HG03521 (cell line): ENCODE measurements around the gene ABO.
"Not testable (repeated sequence)": the region's sequence is repeated elsewhere in the genome, so short reads cannot be mapped to it uniquely, and the experiment has no call there.

Experiments used
- ATAC-seq: cut with Tn5 transposase; IDR thresholded peaks from one replicate; pipeline ENCODE4 v1.9.1; 2021; ENCODE audit warnings: mild to moderate bottlenecking, moderate library complexity; ENCODE audit not compliant: unreplicated experiment

The ABO gene

GRCh38 chr9:133275105-133276000 lies at the start of gene ABO:
Gene ABO, minus strand, starts transcription at chr9:133275201.
- ATAC-seq = no peak

GRCh38 chr9:133323991-133324703 lies 49.1 kb upstream of the ABO start:
- ATAC-seq = no peak

- ATAC-seq = no peak
Observed at GRCh38 chr9:133323211-133323610, 48.2 kb upstream of the ABO start.

GRCh38 chr9:133322701-133323100 lies 47.7 kb upstream of the ABO start:
- no peak for ATAC-seq

- ATAC-seq = no peak
Observed at GRCh38 chr9:133321411-133321935, 46.5 kb upstream of the ABO start.

- ATAC-seq = no peak
Observed at GRCh38 chr9:133320421-133320881, 45.5 kb upstream of the ABO start.

GRCh38 chr9:133317551-133317950 lies 42.5 kb upstream of the ABO start:
- not testable (repeated sequence) for ATAC-seq

GRCh38 chr9:133315997-133316396 lies 41.0 kb upstream of the ABO start:
- no peak for ATAC-seq

GRCh38 chr9:133309608-133310007 lies 34.6 kb upstream of the ABO start:
- ATAC-seq = no peak

GRCh38 chr9:133307301-133307700 lies 32.3 kb upstream of the ABO start:
- no peak for ATAC-seq

GRCh38 chr9:133306242-133307204 lies 31.5 kb upstream of the ABO start:
- ATAC-seq = no peak

GRCh38 chr9:133305731-133306130 lies 30.7 kb upstream of the ABO start:
- ATAC-seq = no peak

- ATAC-seq = no peak
Observed at GRCh38 chr9:133304477-133305377, 29.7 kb upstream of the ABO start.

GRCh38 chr9:133304158-133304470 lies 29.1 kb upstream of the ABO start:
- no peak for ATAC-seq

GRCh38 chr9:133303266-133304157 lies 28.5 kb upstream of the ABO start:
- no peak for ATAC-seq

GRCh38 chr9:133301253-133302230 lies 26.5 kb upstream of the ABO start:
- no peak for ATAC-seq

- not testable (repeated sequence) for ATAC-seq
Observed at GRCh38 chr9:133299996-133300395, 25.0 kb upstream of the ABO start.

GRCh38 chr9:133294257-133294656 lies 19.3 kb upstream of the ABO start:
- ATAC-seq = no peak
